Endometrial microvascular endothelial cells (primary cell): ENCODE data around the gene ITFG1. TPM values are rescaled to one million over a fixed set of nuclear protein-coding genes. Genes with fewer than 3 reads are reported as not detected.

Source experiments
- in situ Hi-C: cut with HindIII; loops from 2 replicates; pipeline ENCODE4 v1.10.0; 2017; ENCODE audit warnings: low sequenced_read_pairs, low pct_unique_long_range_greater_than_20kb; ENCODE audit errors: inconsistent ontology term
- total RNA-seq: library from RNA; depleted of rRNA; stranded (reverse); fragments of >200 nt; gene quantifications from one replicate; pipeline ENCODE4 v1.2.3, GENCODE V29; 2015; ENCODE audit errors: inconsistent ontology term

The ITFG1 gene
- total RNA-seq, 1 donor from 2014 or later = 44.6 TPM

DNA sequence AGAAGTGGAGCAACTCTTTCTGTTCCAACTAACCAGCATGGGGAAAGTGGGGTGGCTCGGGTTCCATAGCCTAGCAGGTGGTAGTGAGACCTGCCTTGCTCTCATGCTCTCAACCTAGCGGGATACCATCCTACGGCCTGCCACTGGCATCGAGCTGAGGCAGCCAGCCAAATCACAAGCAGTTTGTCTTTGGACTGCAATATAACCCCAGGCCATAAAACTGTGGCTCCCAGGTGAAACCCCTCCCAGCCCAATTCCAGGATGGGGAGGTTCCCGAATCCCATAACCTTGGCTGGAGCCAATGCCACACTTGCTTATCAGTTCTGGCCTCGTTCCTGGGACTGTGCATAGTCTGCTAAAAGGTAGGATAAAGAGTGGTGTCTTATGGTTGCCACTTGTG, 161.3 kb downstream of the ITFG1 start:
- in situ Hi-C loops = no loop called here

GRCh38 chr16:47284999-47285398, 175.9 kb downstream of the ITFG1 start:
- in situ Hi-C loops = no loop called here

GRCh38 chr16:47278306-47278970, 182.4 kb downstream of the ITFG1 start:
- in situ Hi-C loops = no loop called here

- in situ Hi-C loops = no loop called here
Observed at GRCh38 chr16:47276522-47276921, 184.3 kb downstream of the ITFG1 start.

DNA sequence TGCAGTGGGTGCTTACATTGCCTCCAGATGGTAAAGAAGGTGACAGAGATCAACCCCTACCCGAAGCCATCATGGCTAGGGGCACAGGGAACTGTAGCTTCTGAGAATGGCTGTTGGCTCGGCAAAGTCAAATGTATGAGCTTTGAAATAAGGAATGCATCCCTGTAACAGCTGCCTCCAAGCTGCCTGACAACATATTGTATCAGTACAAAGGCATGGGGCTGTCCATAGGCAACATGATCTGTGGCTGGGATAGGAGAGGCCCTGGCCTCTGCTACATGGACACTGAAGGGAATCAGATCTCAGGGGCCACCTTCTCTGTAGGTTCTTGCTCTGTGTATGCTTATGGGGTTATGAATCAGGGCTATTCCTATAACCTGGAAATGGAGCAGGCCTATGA, 197.9 kb downstream of the ITFG1 start:
- in situ Hi-C loops = no loop called here

DNA sequence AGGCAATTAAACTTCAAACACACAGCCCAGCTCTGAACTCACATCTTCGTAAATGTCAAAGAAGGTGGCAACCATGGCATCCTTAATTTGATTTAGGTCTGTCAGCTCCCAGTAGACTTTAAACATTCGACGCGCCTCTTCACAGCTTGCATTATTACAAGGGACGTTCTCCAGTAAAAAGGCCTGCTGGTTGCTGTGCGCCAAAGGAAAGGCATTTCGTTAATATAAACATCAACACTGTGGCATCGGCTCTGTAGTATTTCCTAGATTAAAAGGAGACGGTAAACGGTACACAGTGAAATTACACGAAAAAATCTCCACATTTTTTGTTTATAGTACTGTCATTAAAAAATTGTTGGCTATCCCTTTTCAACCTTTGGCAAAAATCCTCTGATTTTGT, 200.4 kb downstream of the ITFG1 start:
- in situ Hi-C loops = no loop called here

DNA sequence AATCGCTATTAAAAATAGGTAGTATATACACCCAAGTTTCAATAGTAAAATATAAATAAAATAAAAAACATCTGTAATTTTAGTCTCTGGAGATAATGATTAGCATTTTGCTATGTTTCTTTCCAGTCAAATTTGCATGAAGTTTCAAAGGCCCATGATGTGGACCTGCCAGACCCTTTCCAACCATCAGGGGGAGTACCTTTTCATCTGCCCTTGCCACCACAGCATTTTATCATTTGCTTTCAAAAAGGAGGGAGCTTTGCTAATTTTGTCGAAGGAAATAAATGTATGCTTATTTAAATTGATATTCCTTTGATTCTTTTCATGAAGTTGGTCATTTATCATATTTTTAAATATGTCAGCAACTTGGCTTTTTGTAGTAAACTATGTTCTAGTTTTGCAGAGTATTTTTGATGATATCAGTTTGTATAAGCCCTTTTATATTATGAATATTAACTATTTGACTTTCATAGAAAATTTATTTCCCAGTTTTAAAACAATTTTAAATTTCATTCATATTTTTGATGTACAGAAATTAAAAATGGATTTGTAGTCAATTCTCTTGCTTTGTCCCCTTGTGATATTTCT, 201.9 kb downstream of the ITFG1 start:
- in situ Hi-C loops = no loop called here

GRCh38 chr16:47254756-47255155, 206.1 kb downstream of the ITFG1 start:
- in situ Hi-C loops = no loop called here

DNA sequence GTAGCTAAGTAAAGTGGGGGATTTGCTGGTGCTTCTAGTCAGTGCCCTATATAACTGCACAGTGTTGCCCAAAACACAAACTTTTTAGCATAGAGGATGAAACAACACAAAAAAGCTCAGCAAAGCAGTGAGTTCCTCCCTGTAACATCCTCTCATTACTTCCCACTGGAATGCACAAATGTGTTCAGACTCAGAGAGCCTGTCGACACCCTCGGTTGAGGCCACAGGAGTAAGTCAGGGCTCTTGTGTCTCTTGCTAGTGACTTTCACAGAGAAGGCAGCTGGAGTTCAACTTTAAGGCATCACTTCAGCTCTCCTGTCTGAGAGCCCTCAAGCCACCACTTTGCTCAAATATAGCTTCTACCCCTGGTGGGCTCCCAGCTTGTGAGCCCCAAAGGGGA, 209.9 kb downstream of the ITFG1 start:
- in situ Hi-C loops = no loop called here

GRCh38 chr16:47247690-47248089, 213.2 kb downstream of the ITFG1 start:
- in situ Hi-C loops = no loop called here

DNA sequence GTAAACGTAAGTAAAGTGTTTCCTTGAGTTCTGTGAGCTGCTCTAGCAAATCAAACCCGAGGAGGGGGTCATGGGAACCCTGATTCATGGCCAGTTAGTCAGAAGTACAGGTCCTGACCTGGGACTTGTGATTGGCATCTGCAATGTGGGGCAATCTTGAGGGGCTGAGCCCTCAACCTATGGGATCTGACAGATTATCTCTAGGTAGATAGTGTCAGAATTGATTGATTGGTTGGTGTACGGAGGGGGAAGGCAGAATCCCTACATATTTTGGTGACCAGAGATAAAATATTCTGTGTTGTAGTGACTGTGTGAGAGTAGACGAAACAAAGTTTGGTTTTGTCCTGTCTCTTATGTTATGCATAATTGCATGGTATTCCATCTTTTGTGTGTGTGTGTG, 216.7 kb downstream of the ITFG1 start:
- in situ Hi-C loops = no loop called here

DNA sequence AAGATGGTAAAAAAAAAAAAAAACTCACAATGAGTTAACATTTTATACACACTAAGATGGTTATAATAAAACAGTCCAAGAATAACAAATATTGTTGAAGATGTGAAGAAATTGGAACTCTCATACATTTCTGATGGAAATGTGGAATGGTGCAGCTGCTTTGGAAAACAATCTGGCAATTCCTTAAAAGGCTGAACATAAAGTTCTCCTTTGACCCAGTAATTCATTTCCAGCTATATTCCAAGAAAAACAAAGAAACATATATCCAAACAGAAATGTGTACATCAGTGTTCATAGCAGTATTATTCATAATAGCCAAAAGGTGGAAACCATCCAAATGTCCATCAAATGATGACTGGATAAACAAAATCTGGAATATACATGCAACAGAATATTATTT, 219.8 kb downstream of the ITFG1 start:
- in situ Hi-C loops = no loop called here

- in situ Hi-C loops = no loop called here
Observed at GRCh38 chr16:47236716-47237115, 224.1 kb downstream of the ITFG1 start.

DNA sequence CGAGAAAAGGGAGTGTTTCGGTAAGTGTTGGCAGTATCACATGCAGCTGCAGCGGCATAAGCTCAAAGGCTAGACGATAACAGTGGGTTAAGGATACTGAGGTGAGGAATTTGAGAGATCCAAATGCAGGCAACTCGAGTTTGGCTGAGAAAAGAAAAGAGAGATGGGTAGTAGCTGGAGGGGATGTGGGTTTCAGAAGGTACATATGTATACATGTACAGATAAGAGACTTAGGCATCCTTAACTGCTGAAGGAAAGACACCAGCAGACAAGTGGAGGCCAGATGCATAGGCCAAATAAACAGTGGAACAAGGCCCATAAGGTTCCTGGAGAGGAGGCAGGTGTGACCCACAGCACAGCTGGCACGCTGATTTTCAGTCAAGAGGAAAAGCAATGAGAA, 230.6 kb downstream of the ITFG1 start:
- in situ Hi-C loops = no loop called here

DNA sequence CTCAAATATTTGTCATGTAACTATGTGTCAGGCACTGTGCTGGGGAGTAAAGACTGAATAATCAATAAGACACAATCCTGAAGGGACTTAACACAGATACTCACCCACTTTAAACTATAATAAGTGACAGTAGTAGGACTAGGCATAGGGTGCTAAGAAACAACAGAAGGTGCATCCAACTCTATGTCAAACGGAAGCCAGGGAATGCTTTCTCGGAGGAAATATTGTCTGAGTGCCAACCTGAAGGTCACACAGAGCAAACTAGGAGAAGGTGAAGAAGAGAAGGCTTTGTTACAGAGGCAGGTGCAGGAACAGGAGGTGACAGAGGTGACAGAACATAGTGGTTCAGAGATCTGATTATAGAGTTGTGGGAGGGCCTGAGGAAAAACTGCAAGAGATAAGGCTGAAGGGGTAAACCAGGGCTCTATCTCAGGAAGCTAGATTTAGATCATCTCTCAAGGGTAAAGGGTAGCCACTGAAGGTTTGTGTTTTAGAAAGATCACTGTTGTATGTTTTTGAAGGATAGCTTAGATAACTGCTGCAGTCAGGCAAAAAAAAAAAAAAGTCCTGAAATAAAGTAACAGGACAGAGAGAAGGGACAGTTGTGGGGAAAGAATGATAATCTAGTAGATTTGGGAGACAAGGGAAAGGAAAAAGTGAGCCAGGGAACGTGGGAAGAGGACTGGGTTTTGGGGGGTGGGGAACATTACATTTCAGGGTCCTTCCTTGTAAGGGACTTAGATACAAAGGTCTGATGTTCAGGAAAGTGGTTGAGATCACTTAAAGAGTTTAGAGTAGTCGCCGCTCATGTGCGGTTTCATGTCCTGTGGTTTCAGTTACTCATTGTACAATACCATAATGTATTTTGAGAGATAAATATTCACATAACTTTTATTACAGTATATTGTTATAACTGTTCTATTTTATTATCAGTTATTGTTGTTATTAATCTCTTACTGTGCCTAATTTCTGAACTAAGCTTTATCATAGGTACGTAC, 231.5 kb downstream of the ITFG1 start:
- in situ Hi-C loops = no loop called here

DNA sequence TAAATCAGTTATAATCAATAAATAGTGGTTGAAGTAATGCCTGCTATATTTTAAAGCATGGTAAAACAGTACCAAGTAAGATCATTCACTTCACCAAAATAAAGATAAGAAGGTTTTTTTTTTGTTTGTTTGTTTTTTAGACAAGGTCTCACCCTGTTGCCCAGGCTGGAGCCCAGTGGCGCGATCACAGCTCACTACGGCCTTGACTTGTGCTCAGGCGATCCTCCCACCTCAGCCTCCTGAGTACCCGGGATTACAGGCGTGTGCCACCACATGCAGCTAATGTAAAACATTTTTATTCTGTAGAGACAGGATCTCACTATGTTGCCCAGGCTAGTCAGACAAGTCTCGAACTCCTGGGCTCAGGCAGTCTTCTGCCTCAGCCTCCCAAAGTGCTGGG, 232.6 kb downstream of the ITFG1 start:
- in situ Hi-C loops = no loop called here

DNA sequence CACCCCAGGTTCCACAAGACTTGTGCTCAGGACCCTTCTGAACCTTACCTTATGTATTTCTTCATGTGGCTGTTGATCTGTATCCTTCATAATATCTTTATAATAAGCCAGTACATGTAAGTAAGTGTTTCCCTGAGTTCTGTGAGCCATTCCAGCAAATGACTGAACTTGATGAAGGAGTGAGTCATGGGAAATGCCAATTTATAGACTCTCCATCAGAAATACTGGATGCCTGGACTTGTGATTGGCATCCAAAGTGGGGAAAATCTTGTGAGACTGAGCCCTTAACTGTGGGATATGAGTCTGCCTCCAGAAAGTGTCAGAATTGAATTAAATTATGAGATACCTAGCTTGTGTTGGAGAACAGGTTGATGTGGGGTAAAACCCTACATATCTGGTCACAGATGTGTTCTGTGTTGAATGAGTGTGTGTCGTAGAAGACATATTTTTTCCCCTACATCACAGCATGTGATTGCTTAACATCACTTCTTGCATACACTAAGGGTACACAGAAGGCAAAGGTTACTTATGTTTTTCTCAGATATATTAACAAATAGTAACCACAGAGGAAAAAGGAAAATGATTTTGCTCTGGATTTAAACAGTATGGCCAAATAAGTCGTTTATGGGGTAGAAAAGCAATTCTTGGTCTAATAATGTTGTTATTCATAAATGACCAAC, 247.0 kb downstream of the ITFG1 start:
- in situ Hi-C loops = no loop called here

GRCh38 chr16:47211218-47211617, 249.6 kb downstream of the ITFG1 start:
- in situ Hi-C loops = no loop called here

- in situ Hi-C loops = no loop called here
Observed at GRCh38 chr16:47204736-47205504, 255.9 kb downstream of the ITFG1 start.
